Activated T-cell treated with anti-CD3 and anti-CD28 coated beads, Interleukin-2, amount 50 U/mL, for 1 hour (primary cell): ENCODE data around the gene DBX2.
"Not testable (repeated sequence)": the region's sequence is repeated elsewhere in the genome, so short reads cannot be mapped to it uniquely, and the experiment has no call there.

Source experiments
- DNase-seq: peaks from one replicate; pipeline ENCODE4 v3.0.0-alpha.2; 2020

The DBX2 gene

DNA sequence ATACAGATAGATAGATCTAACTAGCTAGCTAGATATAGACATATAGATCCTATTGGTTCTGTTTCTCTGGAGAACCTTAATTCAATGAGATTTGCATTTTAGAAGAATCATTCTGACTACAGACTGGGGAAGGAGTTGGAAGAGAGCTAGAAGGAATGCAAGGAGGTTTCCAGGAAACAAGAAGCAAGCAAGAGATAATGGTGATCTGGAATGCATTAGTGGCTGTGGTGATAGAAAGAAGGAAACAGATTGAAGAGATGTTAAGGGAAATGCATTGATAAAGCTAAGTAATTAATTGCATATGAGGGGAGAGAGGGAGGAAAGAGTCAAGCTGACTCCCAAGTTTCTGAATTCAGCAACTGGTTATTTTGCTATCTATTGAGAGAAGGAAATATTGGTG, 42.7 kb downstream of the DBX2 start:
- no peak for DNase-seq

DNA sequence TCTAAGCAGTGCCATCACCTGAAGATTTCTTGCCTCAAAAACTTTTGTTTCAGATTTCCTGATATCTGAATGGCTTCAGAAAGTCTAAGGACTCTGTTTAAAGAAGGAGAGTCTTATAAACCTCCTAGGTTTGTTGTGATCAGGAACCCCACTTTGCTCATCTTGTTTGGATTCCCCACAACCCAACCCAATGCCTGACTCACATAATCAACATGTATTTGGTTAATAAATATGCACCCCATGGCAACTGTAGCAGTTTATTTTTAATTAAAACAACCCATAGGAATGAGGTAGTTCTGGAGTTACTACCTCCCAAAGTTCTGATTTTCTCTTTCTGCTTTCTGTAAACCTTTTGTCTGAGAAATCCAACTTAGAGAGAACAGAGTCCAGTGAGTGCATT, 51.5 kb downstream of the DBX2 start:
- no peak for DNase-seq

DNA sequence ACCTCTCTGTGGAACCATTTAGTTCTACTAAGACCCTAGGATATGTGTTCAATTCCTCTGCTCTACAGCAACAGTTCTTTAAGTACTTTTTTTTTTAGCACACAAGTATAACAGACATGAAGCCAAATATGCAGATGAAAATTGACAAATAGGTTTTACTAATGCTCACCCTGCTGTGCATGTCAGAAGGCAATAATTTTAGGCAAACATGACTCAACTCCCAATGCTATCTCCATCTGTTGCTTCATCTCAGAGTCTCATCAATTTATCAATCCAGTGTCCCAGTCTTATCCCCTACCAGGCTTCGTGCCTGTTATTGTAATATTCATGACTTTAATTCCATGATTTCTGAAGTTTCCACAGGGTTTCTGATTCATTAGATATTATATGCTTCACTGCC, 57.7 kb downstream of the DBX2 start:
- DNase-seq: no peak

DNA sequence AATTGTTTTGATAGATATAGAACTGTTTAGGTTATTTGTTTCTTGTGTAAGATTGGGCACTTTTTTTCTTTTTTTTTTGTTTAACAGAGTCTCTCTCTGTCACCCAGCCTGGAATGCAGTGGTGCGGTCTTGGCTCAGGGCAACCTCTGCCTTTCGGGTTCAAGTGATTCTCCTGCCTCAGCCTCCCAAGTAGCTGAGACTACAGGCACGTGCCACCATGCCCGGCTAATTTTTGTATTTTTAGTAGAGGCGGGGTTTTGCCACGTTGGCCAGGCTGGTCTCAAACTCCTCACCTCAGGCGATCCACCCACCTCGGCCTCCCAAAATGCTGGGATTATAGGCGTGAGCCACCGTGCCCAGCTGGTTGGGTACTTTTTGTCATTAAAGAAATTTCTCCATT, 66.0 kb downstream of the DBX2 start:
- DNase-seq: not testable (repeated sequence)

DNA sequence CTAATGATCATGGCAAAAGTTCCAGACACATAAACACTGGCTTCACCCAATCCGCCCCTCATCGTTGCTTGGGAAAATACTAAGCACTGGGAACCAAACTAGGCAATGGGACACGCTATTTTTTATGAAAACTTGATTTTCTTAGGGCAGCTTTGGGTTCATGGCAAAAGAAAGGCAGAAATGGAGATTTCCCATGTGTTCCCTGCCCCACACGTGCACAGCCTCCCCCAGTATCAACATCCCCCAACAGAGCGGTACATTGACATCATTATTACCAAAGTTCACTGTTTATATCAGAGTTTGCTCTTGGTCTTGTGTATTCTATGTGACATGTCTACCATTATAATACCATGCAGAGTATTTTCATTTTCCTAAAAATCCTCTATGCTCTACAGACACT, 71.0 kb downstream of the DBX2 start:
- no peak for DNase-seq

DNA sequence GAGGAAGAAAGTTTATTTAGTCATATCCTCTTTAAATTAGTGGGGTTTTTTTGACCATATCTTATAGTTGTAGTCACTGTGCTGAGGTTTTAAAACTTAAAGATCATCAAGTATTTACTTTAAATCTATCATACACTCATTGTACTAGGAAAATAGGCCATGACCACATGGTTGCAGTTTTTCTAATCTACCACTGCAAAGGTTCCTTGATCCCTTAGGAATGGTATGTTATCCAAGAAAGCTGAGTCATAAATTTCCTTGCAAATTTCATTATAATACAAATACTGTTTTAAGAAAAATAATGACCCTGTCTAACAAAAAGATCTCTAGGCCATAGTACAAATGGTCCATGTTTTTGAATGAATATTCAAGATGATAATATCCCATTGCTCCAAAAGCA, 74.7 kb downstream of the DBX2 start:
- DNase-seq: no peak

DNA sequence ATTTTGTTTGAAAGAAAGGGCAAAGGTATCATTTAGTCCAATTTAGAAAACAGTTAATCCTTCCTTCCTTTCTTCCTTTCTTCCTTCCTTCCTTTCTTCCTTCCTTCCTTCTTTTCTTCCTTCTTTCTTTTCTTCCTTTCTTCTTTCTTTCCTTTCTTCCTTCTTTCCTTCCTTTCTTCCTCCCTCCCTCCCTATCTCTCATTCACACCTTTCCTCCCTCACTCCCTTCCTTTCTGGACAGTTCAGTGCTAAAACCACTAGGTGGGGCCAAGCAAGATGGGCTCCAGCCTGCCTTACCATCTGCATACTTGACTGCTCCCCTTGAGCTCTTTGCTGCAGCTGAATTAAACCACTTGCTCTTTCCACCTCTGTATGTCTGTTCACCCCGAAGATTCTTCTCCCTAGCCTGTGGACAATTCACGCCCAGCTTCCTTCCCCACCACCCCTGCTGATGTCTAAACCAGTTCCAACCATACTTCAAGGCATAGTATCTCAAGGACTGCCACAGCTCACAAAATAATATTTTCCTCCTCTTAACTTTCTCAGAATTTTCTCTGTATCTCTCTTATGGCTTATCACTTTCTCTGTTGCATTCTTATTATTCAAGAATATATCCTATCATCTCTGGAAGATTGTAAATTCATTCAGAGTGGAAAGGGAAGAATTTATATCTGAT, 78.0 kb downstream of the DBX2 start:
- no peak for DNase-seq

DNA sequence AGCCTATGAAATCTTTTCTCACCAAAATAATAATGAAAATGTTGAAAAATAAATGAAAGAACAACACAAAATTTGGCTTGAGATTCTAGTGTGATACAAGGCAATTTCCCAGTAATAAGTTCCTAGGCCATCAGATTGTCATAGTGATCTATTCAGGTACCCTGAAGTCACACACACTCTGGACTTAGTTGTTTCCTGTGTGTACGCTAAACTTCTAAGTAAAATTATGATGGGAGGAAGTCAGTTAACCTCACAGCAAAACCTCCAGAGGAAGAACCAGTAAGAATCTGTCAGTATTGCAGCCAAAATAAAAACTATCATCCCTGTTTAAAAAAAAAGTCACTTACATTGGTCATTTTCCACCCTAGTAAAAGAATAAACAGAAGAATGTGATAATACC, 81.9 kb downstream of the DBX2 start:
- DNase-seq: no peak
